ENCODE results near the gene PDCD2L. TPM values are rescaled to one million over a fixed set of nuclear protein-coding genes. Genes with fewer than 3 reads are reported as not detected.

The PDCD2L gene
- total RNA-seq, 1 experiment from 2014 or later: 27.1 TPM

DNA sequence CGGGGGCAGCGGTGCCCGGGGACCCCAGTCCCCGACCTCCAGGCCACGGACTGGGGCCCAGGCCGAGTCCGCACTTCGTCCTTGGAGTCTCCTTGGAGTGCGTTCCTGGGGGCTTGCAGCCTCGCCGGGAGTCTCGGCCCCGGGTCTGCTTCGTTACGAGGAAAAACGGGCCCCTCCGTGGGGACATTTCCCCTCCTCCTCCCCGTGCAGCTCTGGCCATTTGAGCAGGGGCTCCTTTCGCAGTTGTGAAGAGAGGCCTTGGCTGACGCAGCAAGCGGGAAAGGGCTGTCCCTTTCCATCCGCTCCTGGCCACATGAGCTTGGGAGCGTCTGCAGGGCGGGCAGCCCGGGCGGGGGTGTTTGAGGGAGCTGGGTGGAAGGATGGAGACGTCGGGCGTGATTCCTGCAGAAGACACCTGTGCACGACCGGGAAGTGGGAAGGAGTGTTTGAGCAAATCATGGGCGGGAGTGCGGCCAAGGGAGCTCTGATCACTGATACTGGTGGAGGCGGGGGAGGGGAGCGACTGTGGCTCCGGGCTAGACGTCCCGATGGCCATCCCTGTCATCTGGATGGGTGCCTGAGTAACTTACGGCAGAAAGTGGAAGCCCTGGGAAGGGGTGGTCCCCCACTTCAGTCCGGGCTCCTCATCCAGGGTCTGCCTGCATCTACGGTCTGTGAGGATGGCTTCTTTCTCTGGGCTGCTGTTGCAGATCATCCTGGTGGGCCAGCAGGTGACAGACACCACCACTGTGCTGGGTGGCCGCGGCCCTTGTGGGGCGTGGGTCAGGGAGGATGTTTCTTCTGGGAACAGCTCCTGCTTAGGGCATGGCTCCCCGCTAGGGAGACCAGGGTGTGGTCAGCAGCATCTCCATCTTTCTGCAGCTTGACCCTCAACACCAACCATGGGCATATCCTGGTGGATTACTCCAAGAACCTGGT, 38.5 kb upstream of the PDCD2L start:
- peak; percentile 31 for DNase-seq (ENCODE audit: low spot score)
- Histone ChIP-seq H3K9me3 (ENCODE audit: low read depth, low read length, poor library complexity, severe bottlenecking) (no peaks in the 10 kb centered on the region), H3K27me3 (replicated peaks; ENCODE audit: insufficient read depth, low read depth, low read length, poor library complexity) (no peaks in the 10 kb centered on the region), H3K27ac (ENCODE audit: low read depth, low read length, poor library complexity, severe bottlenecking) (peak overlapping the region; percentile 83), H3K4me3 (ENCODE audit: low read depth, low read length, poor library complexity, severe bottlenecking) (peak overlapping the region; percentile 100), H3K36me3 (ENCODE audit: insufficient read depth, low read length, poor library complexity, severe bottlenecking) (peaks cover 42% of the 10 kb centered on the region), H3K4me1 (ENCODE audit: insufficient read depth, low read length, poor library complexity, severe bottlenecking) (peaks cover 15% of the 10 kb centered on the region)
- intact Hi-C loops (cut with micrococcal nuclease; ENCODE audit: unreplicated experiment): no loop called here
- ChIA-PET CTCF (no interaction called here), POLR2A (ENCODE audit: low non-redundant PET) (no interaction called here)
- TSS peak; percentile 34 for BruUV-seq (replicated peaks)
- TF ChIP-seq CTCF (conservative IDR thresholded peaks at IDR 0.05; ENCODE audit: low read depth, low read length) (no peak), EZH2 (IDR thresholded peaks at IDR 0.05; ENCODE audit: borderline replicate concordance, low read depth, low read length, poor library complexity, severe bottlenecking) (no peak)

DNA sequence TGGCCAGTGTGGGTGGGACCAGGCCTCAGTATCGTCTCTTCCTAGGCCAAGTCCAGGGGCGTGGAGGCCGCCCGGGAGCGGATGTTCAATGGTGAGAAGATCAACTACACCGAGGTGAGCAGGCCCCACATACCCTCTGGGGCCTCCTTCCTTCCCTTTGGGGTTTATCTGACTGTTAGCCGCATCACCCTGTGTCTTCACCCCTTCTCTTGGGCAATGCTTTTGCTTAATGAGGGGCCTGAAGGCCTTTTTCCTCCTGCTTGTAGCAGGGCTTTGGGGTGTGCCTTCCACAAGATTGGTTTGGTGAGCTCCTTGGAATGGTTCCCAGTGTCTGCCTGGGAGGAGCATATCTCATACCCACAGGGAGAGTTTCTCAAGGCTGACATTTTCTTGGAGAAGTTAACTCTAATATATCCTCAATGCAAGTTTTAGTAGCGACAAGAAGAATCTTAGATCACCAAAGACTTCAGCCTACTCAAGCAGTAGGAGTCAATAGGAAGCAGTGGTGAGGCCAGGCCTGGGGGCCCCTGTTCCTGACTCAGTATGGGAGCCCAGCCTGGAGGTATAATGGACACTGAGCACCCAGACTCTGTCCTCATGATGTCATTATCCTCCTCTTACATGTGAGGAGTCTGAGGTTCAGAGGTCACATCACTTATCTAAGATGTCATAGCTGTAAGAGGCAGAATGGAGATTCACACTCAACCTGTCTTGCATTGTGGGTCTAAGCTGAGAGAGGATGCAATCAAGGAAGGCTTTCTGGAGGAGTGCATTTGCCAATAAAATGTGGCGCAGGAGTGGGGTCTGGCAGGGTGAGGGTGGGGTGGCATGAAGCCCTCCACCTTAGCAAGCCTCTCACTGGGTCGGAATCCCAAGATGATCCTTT, 37.2 kb upstream of the PDCD2L start:
- no peaks in the 10 kb centered on the region for H3K27me3 ChIP-seq (replicated peaks; ENCODE audit: insufficient read depth, low read depth, low read length, poor library complexity)
- no peak for DNase-seq (ENCODE audit: low spot score)
- ChIA-PET CTCF (no interaction called here), POLR2A (ENCODE audit: low non-redundant PET) (interaction anchor here (0.6 kb wide), 1 partner anchor 326 kb away, joined by 6 read pairs; no protein-coding TSS in a partner anchor)
- H3K36me3 ChIP-seq (ENCODE audit: insufficient read depth, low read length, poor library complexity, severe bottlenecking): peaks cover 48% of the 10 kb centered on the region
- H3K4me3 ChIP-seq (ENCODE audit: low read depth, low read length, poor library complexity, severe bottlenecking): peak overlapping the region; percentile 100
- peaks cover 15% of the 10 kb centered on the region for H3K4me1 ChIP-seq (ENCODE audit: insufficient read depth, low read length, poor library complexity, severe bottlenecking)
- TF ChIP-seq CTCF (conservative IDR thresholded peaks at IDR 0.05; ENCODE audit: low read depth, low read length) (no peak), EZH2 (IDR thresholded peaks at IDR 0.05; ENCODE audit: borderline replicate concordance, low read depth, low read length, poor library complexity, severe bottlenecking) (no peak)
- BruUV-seq (replicated peaks): no TSS peak
- no peaks in the 10 kb centered on the region for H3K9me3 ChIP-seq (ENCODE audit: low read depth, low read length, poor library complexity, severe bottlenecking)
- H3K27ac ChIP-seq (ENCODE audit: low read depth, low read length, poor library complexity, severe bottlenecking): peak overlapping the region; percentile 83
- intact Hi-C loops (cut with micrococcal nuclease; ENCODE audit: unreplicated experiment): no loop called here

DNA sequence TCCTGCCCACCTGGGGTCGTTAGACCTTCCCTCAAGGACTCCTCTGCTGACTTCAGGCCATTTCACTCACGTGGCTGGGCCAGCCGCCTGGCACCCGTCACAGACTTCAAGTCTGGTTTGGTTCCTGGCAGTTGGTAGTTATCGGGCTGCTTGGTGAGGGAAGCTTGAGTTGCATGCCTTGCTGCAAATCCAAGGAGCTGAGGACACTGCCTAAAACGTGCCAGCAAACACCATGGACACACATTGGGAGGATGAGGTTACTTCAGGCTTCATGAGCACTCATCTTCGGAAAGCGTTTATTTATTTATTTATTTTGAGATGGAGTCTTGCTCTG, 36.6 kb upstream of the PDCD2L start:
- CTCF ChIA-PET: no interaction called here
- H3K4me3 ChIP-seq (ENCODE audit: low read depth, low read length, poor library complexity, severe bottlenecking): no peak overlapping the region
- no peaks in the 10 kb centered on the region for H3K9me3 ChIP-seq (ENCODE audit: low read depth, low read length, poor library complexity, severe bottlenecking)
- POLR2A ChIA-PET (ENCODE audit: low non-redundant PET): no interaction called here
- intact Hi-C loops (cut with micrococcal nuclease; ENCODE audit: unreplicated experiment): no loop called here
- H3K4me1 ChIP-seq (ENCODE audit: insufficient read depth, low read length, poor library complexity, severe bottlenecking): peaks cover 15% of the 10 kb centered on the region
- no TSS peak for BruUV-seq (replicated peaks)
- H3K36me3 ChIP-seq (ENCODE audit: insufficient read depth, low read length, poor library complexity, severe bottlenecking): peaks cover 53% of the 10 kb centered on the region
- no peaks in the 10 kb centered on the region for H3K27me3 ChIP-seq (replicated peaks; ENCODE audit: insufficient read depth, low read depth, low read length, poor library complexity)
- TF ChIP-seq EZH2 (IDR thresholded peaks at IDR 0.05; ENCODE audit: borderline replicate concordance, low read depth, low read length, poor library complexity, severe bottlenecking) (no peak), CTCF (conservative IDR thresholded peaks at IDR 0.05; ENCODE audit: low read depth, low read length) (no peak)
- H3K27ac ChIP-seq (ENCODE audit: low read depth, low read length, poor library complexity, severe bottlenecking): no peak overlapping the region
- DNase-seq (ENCODE audit: low spot score): no peak
